Heart left ventricle (tissue), 16 donors: ENCODE data around the gene SLC17A3. TPM values are rescaled to one million over a fixed set of nuclear protein-coding genes. Genes with fewer than 3 reads are reported as not detected.

Source experiments
- ATAC-seq, 4 donors: fragments of 200-7000 bp; cut with Tn5 transposase; one replicate each; pipeline ENCODE4 v1.9.1; 2020 to 2022; ENCODE audit warnings: moderate library complexity in 4 of 4, mild to moderate bottlenecking in 3 of 4, moderate number of reproducible peaks in 1 of 4
- DNase-seq, 5 donors: peaks; one replicate each; pipeline ENCODE4 v3.0.0-alpha.2; 2020
- H3K27ac ChIP-seq, 12 donors: fragments of 200-600 bp; sonication (generic) in 4 of 12; one replicate each; pipeline versions ENCODE4 v1.5.0 to v1.8.0; 2016 to 2022; ENCODE audit warnings: mild to moderate bottlenecking in 2 of 12
- H3K27me3 ChIP-seq, 9 donors: fragments of 200-600 bp; sonication (generic) in 2 of 9; one replicate each; pipeline versions ENCODE4 v1.5.1 to v1.8.0; 2016 to 2022; ENCODE audit warnings: mild to moderate bottlenecking in 3 of 9
- H3K36me3 ChIP-seq, 9 donors: fragments of 200-600 bp; sonication (generic) in 2 of 9; one replicate each; pipeline versions ENCODE4 v1.5.0 to v1.8.0; 2018 to 2022; ENCODE audit warnings: mild to moderate bottlenecking in 2 of 9
- H3K4me1 ChIP-seq, 12 donors: fragments of 200-600 bp; sonication (generic) in 4 of 12; one replicate each; pipeline versions ENCODE4 v1.5.0 to v1.8.0; 2016 to 2022; ENCODE audit warnings: mild to moderate bottlenecking in 3 of 12
- H3K4me3 ChIP-seq, 12 donors: fragments of 200-600 bp; sonication (generic) in 4 of 12; one replicate each; pipeline versions ENCODE4 v1.5.0 to v1.8.0; 2017 to 2022; ENCODE audit warnings: mild to moderate bottlenecking in 9 of 12, moderate library complexity in 4 of 12
- H3K9me3 ChIP-seq, 12 donors: fragments of 200-600 bp; sonication (generic) in 4 of 12; one replicate each; pipeline versions ENCODE4 v1.5.0 to v1.8.0; 2016 to 2022; ENCODE audit warnings: mild to moderate bottlenecking in 1 of 12
- POLR2A ChIP-seq, 2 donors: fragments of 450-650 bp; IDR thresholded peaks; one replicate each; pipeline ENCODE4 v1.6.1; 2017; ENCODE audit warnings: antibody characterized with exemption in 2 of 2, mild to moderate bottlenecking in 2 of 2, moderate library complexity in 2 of 2
- WGBS, 4 donors: extraction: QIAGEN DNeasy Blood & Tissue Kit in 2 of 4; methylation state at CpG; one replicate each; pipeline versions ENCODE4 v1.1.5 to v1.1.7; 2013 to 2018; 5-methylcytosine and 5-hydroxymethylcytosine counted together
- intact Hi-C, 10 donors: fragments of 100-400 bp; cut with DNase I; formaldehyde crosslinking; loops; one replicate each; pipeline versions ENCODE4 v1.11.1 to v1.14.2; 2022
- polyA plus RNA-seq, 2 donors: library from polyadenylated mRNA; stranded (reverse); fragments of 200-250 nt; gene quantifications; one replicate each; pipeline ENCODE4 v1.2.3, GENCODE V29; 2013
- total RNA-seq, 9 donors: library from RNA; depleted of rRNA in 2 of 9; stranded (reverse); fragments of >200 nt in 2 of 9; fragmentation: NEBNext Ultra II Directional in 3 of 9; extraction: Animal tissue kit (Norgen Biotek cat#: 25700) in 3 of 9; gene quantifications; one replicate each; pipeline versions ENCODE4 v1.1.0 to v1.2.4, GENCODE V29; 2016 to 2023
- TF ChIP-seq, protein P1 (sequence below), 12 donors: fragments of 200-600 bp; sonication (generic) in 4 of 12; IDR thresholded peaks; one replicate each; pipeline versions ENCODE4 v1.5.0 to v1.8.0; 2018 to 2022; ENCODE audit warnings: antibody characterized with exemption in 12 of 12, mild to moderate bottlenecking in 5 of 12
- donor health status: ischemic (EF 13 %, LVEDD 7.1; RV severe dilation, severe dysfunction).
- donor health status: healthy with polysubstance abuse.
- donor health status: DM: no; HTN: yes; CAD: no.
- donor health status: DM: no; HTN: no; CAD: no.
- donor health status: ischemic (EF 25% LVEDD 6.9; RV normal size, moderate dysfunction).
- donor health status: ischemic (EF 25% LVEDD 5.7; RV mildly dilated, moderate dysfunction).
- donor health status: healthy.
- donor health status: DM: yes; HTN: yes; CAD: no.
- donor health status: ischemic (EF 35%, LVEDD 5.7; RV mildly dilated, moderate dysfunction).
- donor health status: nonischemic (EF 11% LVEDD 7.7; RV severe dilation, severe dysfunction).
- donor health status: DM: yes; HTN: yes; CAD: no.
- donor health status: PGD.
- donor health status: ischemic (EF 29% LVEDD 5.4; RV normal size, mild dysfunction).
- donor health status: nonischemic (EF 23%, LVEDD 6.1; RV moderate dilation, normal function).

SLC17A3 gene
- total and polyA plus RNA-seq, 11 donors, result not detected

DNA sequence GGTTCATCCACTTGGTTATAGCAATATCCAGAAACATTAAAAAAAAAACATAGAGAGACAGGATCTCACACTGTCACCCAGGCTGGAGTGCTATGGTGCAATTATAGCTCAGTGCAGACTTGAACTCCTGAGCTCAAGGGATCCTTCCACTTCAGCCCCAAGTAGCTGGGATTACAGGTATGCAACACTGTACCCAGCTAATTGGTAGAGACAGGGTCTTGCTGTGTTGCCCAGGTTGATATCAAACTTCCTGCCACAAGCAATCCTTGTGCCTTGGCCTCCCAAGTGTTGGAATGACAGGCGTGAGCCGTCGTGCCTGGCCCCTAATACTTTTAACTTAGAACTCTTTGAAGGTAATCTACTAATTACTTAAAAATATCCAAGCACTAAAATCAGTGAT lies 41.4 kb downstream of the SLC17A3 start:
- DNase-seq (no peak), ATAC-seq (no peak)
- WGBS, 4 donors, result 88 to 92% (median 91%) methylated on average over 3 of the region's 3 CpGs
- Histone ChIP-seq H3K27ac (no peak overlapping the region), H3K4me3 (no peak overlapping the region), H3K27me3 (peaks cover 0 to 1% (median 0%) of the 10 kb centered on the region in 9 donors), H3K9me3 (no peaks in the 10 kb centered on the region), H3K36me3 (no peaks in the 10 kb centered on the region), H3K4me1 (peaks cover 0 to 6% (median 0%) of the 10 kb centered on the region in 12 donors)
- TF ChIP-seq POLR2A (IDR thresholded peaks at IDR 0.05), result no peak
- TF ChIP-seq, protein P1, sequence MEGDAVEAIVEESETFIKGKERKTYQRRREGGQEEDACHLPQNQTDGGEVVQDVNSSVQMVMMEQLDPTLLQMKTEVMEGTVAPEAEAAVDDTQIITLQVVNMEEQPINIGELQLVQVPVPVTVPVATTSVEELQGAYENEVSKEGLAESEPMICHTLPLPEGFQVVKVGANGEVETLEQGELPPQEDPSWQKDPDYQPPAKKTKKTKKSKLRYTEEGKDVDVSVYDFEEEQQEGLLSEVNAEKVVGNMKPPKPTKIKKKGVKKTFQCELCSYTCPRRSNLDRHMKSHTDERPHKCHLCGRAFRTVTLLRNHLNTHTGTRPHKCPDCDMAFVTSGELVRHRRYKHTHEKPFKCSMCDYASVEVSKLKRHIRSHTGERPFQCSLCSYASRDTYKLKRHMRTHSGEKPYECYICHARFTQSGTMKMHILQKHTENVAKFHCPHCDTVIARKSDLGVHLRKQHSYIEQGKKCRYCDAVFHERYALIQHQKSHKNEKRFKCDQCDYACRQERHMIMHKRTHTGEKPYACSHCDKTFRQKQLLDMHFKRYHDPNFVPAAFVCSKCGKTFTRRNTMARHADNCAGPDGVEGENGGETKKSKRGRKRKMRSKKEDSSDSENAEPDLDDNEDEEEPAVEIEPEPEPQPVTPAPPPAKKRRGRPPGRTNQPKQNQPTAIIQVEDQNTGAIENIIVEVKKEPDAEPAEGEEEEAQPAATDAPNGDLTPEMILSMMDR (IDR thresholded peaks at IDR 0.05), result no peak
- intact Hi-C loops, result no loop called here

DNA sequence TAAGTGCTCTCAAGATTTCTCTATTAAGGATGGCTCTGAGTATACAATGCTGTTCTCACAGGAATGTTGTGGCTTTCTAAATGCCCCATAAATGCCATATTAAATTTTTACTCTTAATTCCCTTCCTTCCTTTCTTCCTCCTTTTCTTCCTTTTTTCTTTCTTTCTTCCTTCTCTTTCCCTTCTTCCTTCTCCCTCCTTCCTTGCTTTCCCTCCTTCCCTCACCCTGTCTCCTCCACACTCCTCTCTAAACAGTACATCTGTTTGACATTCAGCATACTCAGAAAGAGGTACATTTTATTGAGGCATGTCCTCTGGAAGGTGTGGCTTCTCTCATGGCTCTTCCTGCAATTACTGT lies 41.8 kb downstream of the SLC17A3 start:
- peaks cover 0 to 6% (median 0%) of the 10 kb centered on the region in 12 donors for H3K4me1 ChIP-seq
- intact Hi-C loops, result no loop called here
- no peak overlapping the region for H3K27ac ChIP-seq
- no peak for DNase-seq
- no peak for ATAC-seq
- TF ChIP-seq, protein P1 (IDR thresholded peaks at IDR 0.05), result no peak
- TF ChIP-seq POLR2A (IDR thresholded peaks at IDR 0.05), result no peak
- no peaks in the 10 kb centered on the region for H3K36me3 ChIP-seq
- no peak overlapping the region for H3K4me3 ChIP-seq
- no peaks in the 10 kb centered on the region for H3K9me3 ChIP-seq
- peaks cover 0 to 5% (median 0%) of the 10 kb centered on the region in 9 donors for H3K27me3 ChIP-seq

DNA sequence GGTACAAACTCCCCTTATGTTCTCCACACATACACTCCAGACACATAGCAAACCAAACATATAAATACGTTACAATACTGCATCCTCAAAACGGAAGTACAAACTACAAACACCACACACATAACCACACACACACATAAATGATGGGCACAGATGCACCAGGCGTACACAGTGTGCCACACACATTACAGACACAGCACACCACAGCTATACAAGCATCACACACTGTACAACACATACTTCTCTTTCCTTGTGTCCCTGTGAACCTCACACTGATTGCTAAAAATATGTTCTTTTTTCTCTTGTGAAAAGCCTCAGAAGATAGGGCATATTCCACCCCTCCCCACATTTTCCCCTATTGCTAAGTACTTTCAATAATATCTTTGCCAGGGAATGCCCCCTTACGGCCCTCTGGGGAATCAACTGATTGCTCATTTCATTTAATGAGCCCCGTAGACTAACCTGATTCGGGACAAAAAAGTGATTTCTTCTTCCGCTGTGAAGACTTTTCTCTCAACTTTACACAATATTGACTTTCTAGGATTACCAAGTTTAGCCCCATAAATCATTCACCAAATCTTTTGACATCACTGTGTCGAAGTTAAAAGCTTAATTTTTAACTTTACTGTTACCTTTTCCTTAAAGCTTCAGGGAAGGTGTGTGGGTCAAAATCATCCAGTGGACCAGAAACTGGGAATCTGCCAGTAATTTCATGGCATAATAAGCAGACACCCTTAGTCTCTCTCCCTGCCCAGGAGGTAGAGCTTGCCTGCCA lies 42.3 kb downstream of the SLC17A3 start, which contains the start of gene SLC17A1:
TSS of gene SLC17A1 (minus strand) at position 521 of the 775 bp plus-strand sequence. CDS start 1,495 bp downstream, outside the sequence.
- Histone ChIP-seq H3K36me3 (no peaks in the 10 kb centered on the region), H3K4me3 (no peak within 1 kb of the TSS), H3K27ac (no peak within 1 kb of the TSS), H3K27me3 (peaks cover 0 to 5% (median 0%) of the 10 kb centered on the region in 9 donors), H3K4me1 (peaks cover 0 to 6% (median 0%) of the 10 kb centered on the region in 12 donors), H3K9me3 (no peaks in the 10 kb centered on the region)
- DNase-seq, result no peak
- 85 to 88% (median 86%) methylated on average over 8 of the region's 8 CpGs for WGBS, 4 donors
- ATAC-seq, result no peak
- TF ChIP-seq, protein P1 (IDR thresholded peaks at IDR 0.05), result no peak
- TF ChIP-seq POLR2A (IDR thresholded peaks at IDR 0.05), result no peak
- intact Hi-C loops, result no loop called here

DNA sequence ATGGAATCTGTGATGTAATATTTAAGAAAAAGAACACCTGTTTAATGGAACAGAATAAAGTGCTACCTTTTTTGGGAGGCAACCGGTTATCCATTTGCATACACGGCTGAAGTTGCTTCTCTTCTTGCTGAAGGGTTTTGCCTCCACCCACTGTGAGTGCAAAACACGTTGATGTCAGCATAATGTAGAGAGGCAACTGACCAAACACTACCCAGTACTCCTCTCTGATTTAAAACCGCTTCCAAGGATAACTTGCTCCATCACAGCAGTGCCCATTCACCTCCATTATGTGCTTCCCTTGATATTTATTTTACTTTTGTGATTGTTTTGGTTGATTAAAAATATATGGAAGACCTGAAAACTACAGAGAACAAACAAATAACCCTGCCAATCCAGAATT lies 43.6 kb downstream of the SLC17A3 start:
- Histone ChIP-seq H3K9me3 (peaks cover 0 to under 1% (median 0%) of the 10 kb centered on the region in 12 donors), H3K27ac (no peak overlapping the region), H3K4me3 (no peak overlapping the region), H3K36me3 (no peaks in the 10 kb centered on the region), H3K27me3 (peaks cover 0 to 5% (median 0%) of the 10 kb centered on the region in 9 donors), H3K4me1 (peaks cover 0 to 6% (median 0%) of the 10 kb centered on the region in 12 donors)
- TF ChIP-seq, protein P1 (IDR thresholded peaks at IDR 0.05), result no peak
- TF ChIP-seq POLR2A (IDR thresholded peaks at IDR 0.05), result no peak
- DNase-seq (no peak), ATAC-seq (no peak)
- intact Hi-C loops, result no loop called here
- 59 to 72% (median 71%) methylated on average over 4 of the region's 4 CpGs for WGBS, 4 donors
